HepG2 (cell line): ENCODE measurements around the gene GABRB3. TPM values are rescaled to one million over a fixed set of nuclear protein-coding genes. Genes with fewer than 3 reads are reported as not detected.

ENCODE experiments used
- ATAC-seq: fragments of 200-7000 bp; cut with Tn5 transposase; 3 replicates; pipeline ENCODE4 v1.9.1; 2020; ENCODE audit warnings: mild to moderate bottlenecking, moderate library complexity
- BruUV-seq: library from RNA; stranded (reverse); fragments of 400-500 nt; replicated peaks from 2 replicates; lab custom pipeline; 2021; lab: Mats Ljungman, UMichigan
- CTCF ChIA-PET: fragments of 300-600 bp; formaldehyde crosslinking; extraction: SDS; loops from one replicate; lab custom pipeline; 2021; ENCODE audit warnings: low total read pairs, inconsistent platforms, low intra/inter-chr PET ratio; lab: Yijun Ruan, JAX
- POLR2A ChIA-PET: fragments of 350-600 bp; sonication (Branson Sonifier 250); formaldehyde crosslinking; loops from one replicate; lab custom pipeline; 2020; ENCODE audit warnings: antibody characterized with exemption, inconsistent platforms; lab: Yijun Ruan, JAX
- DNase-seq: peaks from one replicate; pipeline ENCODE4 v3.0.0-alpha.2; 2015; ENCODE audit warnings: low spot score
- FAIRE-seq: peaks from 3 replicates; lab custom pipeline; 2011; peaks lifted over from hg19 to GRCh38; lab: Jason Lieb, UNC
- H2AFZ ChIP-seq: one replicate; pipeline ENCODE4 v1.6.1; 2011; ENCODE audit warnings: low read length, inconsistent platforms
- H3K27ac ChIP-seq: fragments of 300-600 bp; 3 replicates; pipeline ENCODE4 v1.8.0; 2011; ENCODE audit warnings: mixed run types, mild to moderate bottlenecking, mixed read lengths, low read length, inconsistent platforms; ENCODE audit not compliant: insufficient read depth; ENCODE audit errors: extremely low read length
- H3K27me3 ChIP-seq, 2 experiments: fragments of 200-600 bp in 1 of 2; 2 replicates in 1 of 2; 3 replicates in 1 of 2; pipeline versions ENCODE4 v1.6.0 to v1.8.0; 2011; ENCODE audit warnings: low read length in 2 of 2, mild to moderate bottlenecking in 2 of 2, moderate library complexity in 2 of 2, inconsistent platforms in 1 of 2; ENCODE audit not compliant: insufficient read depth in 2 of 2, control insufficient read depth in 1 of 2
- H3K36me3 ChIP-seq, 2 experiments: fragments of 200-600 bp in 1 of 2; replicated peaks in 1 of 2; 2 replicates in 1 of 2; 3 replicates in 1 of 2; pipeline versions ENCODE4 v1.5.1 to v1.8.0; 2011; ENCODE audit warnings: low read length in 2 of 2, inconsistent platforms in 1 of 2; ENCODE audit not compliant: insufficient read depth in 2 of 2, control insufficient read depth in 1 of 2
- H3K4me1 ChIP-seq: 2 replicates; pipeline ENCODE4 v1.5.1; 2012; ENCODE audit warnings: low read length, inconsistent platforms; ENCODE audit not compliant: insufficient read depth
- H3K4me2 ChIP-seq: 2 replicates; pipeline ENCODE4 v1.6.0; 2011; ENCODE audit warnings: low read depth, low read length, inconsistent platforms
- H3K4me3 ChIP-seq, 3 experiments: fragments of 200-600 bp in 1 of 3; sonication (generic), shearing (Covaris generic) in 1 of 3; replicated peaks in 1 of 3; 2 replicates each; pipeline ENCODE4 v1.5.1; 2011 to 2016; ENCODE audit warnings: low read length in 3 of 3, inconsistent platforms in 2 of 3, low read depth in 2 of 3, mild to moderate bottlenecking in 2 of 3, control low read depth in 1 of 3, mixed read lengths in 1 of 3; ENCODE audit not compliant: insufficient read depth in 1 of 3
- H3K79me2 ChIP-seq: one replicate; pipeline ENCODE4 v1.6.1; 2011; ENCODE audit warnings: low read length, inconsistent platforms; ENCODE audit not compliant: insufficient read depth
- H3K9ac ChIP-seq: 2 replicates; pipeline ENCODE4 v1.6.0; 2011; ENCODE audit warnings: mild to moderate bottlenecking, low read depth, low read length, inconsistent platforms; ENCODE audit not compliant: insufficient read depth
- H3K9me3 ChIP-seq: 2 replicates; pipeline ENCODE4 v1.5.1; 2012; ENCODE audit warnings: mild to moderate bottlenecking, low read length
- H4K20me1 ChIP-seq: 2 replicates; pipeline ENCODE4 v1.6.0; 2011; ENCODE audit warnings: inconsistent platforms, mild to moderate bottlenecking, low read length, moderate library complexity; ENCODE audit not compliant: insufficient read depth
- BCL3 ChIP-seq: sonication (generic); formaldehyde crosslinking; IDR thresholded peaks from 2 replicates; pipeline ENCODE4 v1.5.1; 2020; ENCODE audit warnings: mild to moderate bottlenecking, missing genetic modification reagents, moderate library complexity
- DRAP1 ChIP-seq: IDR thresholded peaks from 2 replicates; pipeline ENCODE4 v1.6.1; 2016; ENCODE audit warnings: missing genetic modification reagents, missing compliant biosample characterization
- NR2F2 ChIP-seq: IDR thresholded peaks from 2 replicates; pipeline ENCODE4 v1.6.1; 2012; ENCODE audit warnings: low read depth, inconsistent platforms, borderline replicate concordance
- PHF21A ChIP-seq: sonication (generic); formaldehyde crosslinking; IDR thresholded peaks from 2 replicates; pipeline ENCODE4 v1.5.0; 2020; ENCODE audit warnings: mild to moderate bottlenecking, missing genetic modification reagents
- POLR2G ChIP-seq: fragments of 200-400 bp; formaldehyde crosslinking; IDR thresholded peaks from 2 replicates; pipeline ENCODE4 v1.6.1; 2018; ENCODE audit warnings: mild to moderate bottlenecking, low read depth, low read length, moderate library complexity
- REPIN1 ChIP-seq: sonication (generic); formaldehyde crosslinking; IDR thresholded peaks from 2 replicates; pipeline ENCODE4 v1.8.0; 2022; ENCODE audit warnings: missing genetic modification reagents, low read depth, mild to moderate bottlenecking, borderline replicate concordance
- SRF ChIP-seq: IDR thresholded peaks from 2 replicates; pipeline ENCODE4 v1.6.1; 2011; ENCODE audit warnings: mild to moderate bottlenecking, low read depth, low read length, moderate library complexity
- ZFX ChIP-seq: sonication (generic); formaldehyde crosslinking; IDR thresholded peaks from 2 replicates; pipeline ENCODE4 v1.4.0; 2020; ENCODE audit warnings: mild to moderate bottlenecking, low read depth, missing genetic modification reagents, moderate library complexity
- ZNF143 ChIP-seq: sonication (generic); formaldehyde crosslinking; IDR thresholded peaks from 2 replicates; pipeline ENCODE4 v1.4.0; 2020; ENCODE audit warnings: missing genetic modification reagents
- ZNF496 ChIP-seq: sonication (generic); formaldehyde crosslinking; IDR thresholded peaks from 2 replicates; pipeline ENCODE4 v1.8.1; 2023; ENCODE audit warnings: mild to moderate bottlenecking, moderate library complexity, missing genetic modification reagents; ENCODE audit not compliant: insufficient replicate concordance
- ZNF597 ChIP-seq: sonication (generic); formaldehyde crosslinking; IDR thresholded peaks from 2 replicates; pipeline ENCODE4 v1.5.0; 2020; ENCODE audit warnings: missing genetic modification reagents
- WGBS: methylation state at CpG from one replicate; pipeline ENCODE4 v1.1.6; 2017; ENCODE audit warnings: low lambda C conversion rate; 5-methylcytosine and 5-hydroxymethylcytosine counted together
- in situ Hi-C: cut with HindIII; loops from 2 replicates; pipeline ENCODE4 v1.10.0; 2017; ENCODE audit warnings: low pct_unique_long_range_greater_than_20kb; ENCODE audit not compliant: extremely low pct_ligation_motif_present
- intact Hi-C: fragments of 100-400 bp; cut with micrococcal nuclease; formaldehyde crosslinking; loops from one replicate; pipeline ENCODE4 v1.10.0; 2022; ENCODE audit not compliant: unreplicated experiment
- polyA plus RNA-seq, 8 experiments: library from polyadenylated mRNA; depleted of rRNA in 3 of 8; stranded (reverse) in 7 of 8; unstranded in 1 of 8; fragments of >200 nt; fragmentation: Illumina TruSeq in 4 of 8; extraction: Trizol in 4 of 8; gene quantifications; 2 replicates each; pipeline versions ENCODE4 v1.2.1 to v1.2.3, GENCODE V29; 2011 to 2016; ENCODE audit warnings: low read depth in 4 of 8, missing spikeins in 1 of 8, mixed read lengths in 1 of 8; ENCODE audit not compliant: insufficient read depth in 1 of 8
- total RNA-seq, 5 experiments: library from RNA; depleted of rRNA; stranded (reverse); fragments of >200 nt; fragmentation: Illumina TruSeq; extraction: Trizol; gene quantifications; 2 replicates each; pipeline ENCODE4 v1.2.3, GENCODE V29; 2016; ENCODE audit warnings: low read depth in 1 of 5
- TF ChIP-seq, protein P1 (sequence below): sonication (generic); formaldehyde crosslinking; IDR thresholded peaks from 2 replicates; pipeline ENCODE4 v1.8.0; 2022; ENCODE audit warnings: low read depth, missing genetic modification reagents
- TF ChIP-seq, protein P2 (sequence below): fragments of 450-650 bp; IDR thresholded peaks from 2 replicates; pipeline ENCODE4 v1.6.1; 2017; ENCODE audit warnings: mild to moderate bottlenecking
- TF ChIP-seq, protein P3 (sequence below): sonication (generic); formaldehyde crosslinking; IDR thresholded peaks from 2 replicates; pipeline ENCODE4 v1.4.0; 2020; ENCODE audit warnings: mild to moderate bottlenecking, missing genetic modification reagents

Gene GABRB3
- total and polyA plus RNA-seq, 2 of the 13 experiments (the other 11 are each of a cell fraction or from before 2014, with no cell fraction given), result not detected

- no peak for TF ChIP-seq ZNF597 (CRISPR knock-in tag)
- no peak for TF ChIP-seq ZNF496 (CRISPR knock-in tag)
Measured at GRCh38 chr15:26537663-26538062, 235.2 kb downstream of the GABRB3 start (continued).

GRCh38 chr15:26531489-26531888 lies 241.4 kb downstream of the GABRB3 start:
- in situ Hi-C loops, result no loop called here
- H3K27ac ChIP-seq, result no peak overlapping the region
- no peak overlapping the region for H3K9ac ChIP-seq
- H3K27me3 ChIP-seq, result no peaks in the 10 kb centered on the region
- H3K4me3 ChIP-seq, result no peak overlapping the region
- no peaks in the 10 kb centered on the region for H3K4me1 ChIP-seq
- POLR2A ChIA-PET, result no interaction called here
- CTCF ChIA-PET, result no interaction called here
- no peak overlapping the region for H3K4me2 ChIP-seq
- H2AFZ ChIP-seq, result no peak overlapping the region
- WGBS, result no CpG with 5 or more reads among the region's 4 CpGs
- no peaks in the 10 kb centered on the region for H3K79me2 ChIP-seq
- intact Hi-C loops, result no loop called here
- ATAC-seq (no peak), FAIRE-seq (no peak), DNase-seq (no peak)
- TF ChIP-seq ZFX (CRISPR knock-in tag) (no peak), NR2F2 (no peak), SRF (no peak), DRAP1 (no peak), BCL3 (CRISPR knock-in tag) (no peak), ZNF143 (CRISPR knock-in tag) (no peak), REPIN1 (CRISPR knock-in tag) (no peak), POLR2G (no peak), PHF21A (CRISPR knock-in tag) (no peak)
- TF ChIP-seq, protein P1, sequence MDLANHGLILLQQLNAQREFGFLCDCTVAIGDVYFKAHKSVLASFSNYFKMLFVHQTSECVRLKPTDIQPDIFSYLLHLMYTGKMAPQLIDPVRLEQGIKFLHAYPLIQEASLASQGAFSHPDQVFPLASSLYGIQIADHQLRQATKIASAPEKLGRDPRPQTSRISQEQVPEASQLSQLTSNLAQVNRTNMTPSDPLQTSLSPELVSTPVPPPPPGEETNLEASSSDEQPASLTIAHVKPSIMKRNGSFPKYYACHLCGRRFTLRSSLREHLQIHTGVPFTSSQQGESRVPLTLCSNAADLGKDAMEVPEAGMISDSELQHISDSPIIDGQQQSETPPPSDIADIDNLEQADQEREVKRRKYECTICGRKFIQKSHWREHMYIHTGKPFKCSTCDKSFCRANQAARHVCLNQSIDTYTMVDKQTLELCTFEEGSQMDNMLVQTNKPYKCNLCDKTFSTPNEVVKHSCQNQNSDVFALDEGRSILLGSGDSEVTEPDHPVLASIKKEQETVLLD (CRISPR knock-in tag), result no peak
- TF ChIP-seq, protein P2, sequence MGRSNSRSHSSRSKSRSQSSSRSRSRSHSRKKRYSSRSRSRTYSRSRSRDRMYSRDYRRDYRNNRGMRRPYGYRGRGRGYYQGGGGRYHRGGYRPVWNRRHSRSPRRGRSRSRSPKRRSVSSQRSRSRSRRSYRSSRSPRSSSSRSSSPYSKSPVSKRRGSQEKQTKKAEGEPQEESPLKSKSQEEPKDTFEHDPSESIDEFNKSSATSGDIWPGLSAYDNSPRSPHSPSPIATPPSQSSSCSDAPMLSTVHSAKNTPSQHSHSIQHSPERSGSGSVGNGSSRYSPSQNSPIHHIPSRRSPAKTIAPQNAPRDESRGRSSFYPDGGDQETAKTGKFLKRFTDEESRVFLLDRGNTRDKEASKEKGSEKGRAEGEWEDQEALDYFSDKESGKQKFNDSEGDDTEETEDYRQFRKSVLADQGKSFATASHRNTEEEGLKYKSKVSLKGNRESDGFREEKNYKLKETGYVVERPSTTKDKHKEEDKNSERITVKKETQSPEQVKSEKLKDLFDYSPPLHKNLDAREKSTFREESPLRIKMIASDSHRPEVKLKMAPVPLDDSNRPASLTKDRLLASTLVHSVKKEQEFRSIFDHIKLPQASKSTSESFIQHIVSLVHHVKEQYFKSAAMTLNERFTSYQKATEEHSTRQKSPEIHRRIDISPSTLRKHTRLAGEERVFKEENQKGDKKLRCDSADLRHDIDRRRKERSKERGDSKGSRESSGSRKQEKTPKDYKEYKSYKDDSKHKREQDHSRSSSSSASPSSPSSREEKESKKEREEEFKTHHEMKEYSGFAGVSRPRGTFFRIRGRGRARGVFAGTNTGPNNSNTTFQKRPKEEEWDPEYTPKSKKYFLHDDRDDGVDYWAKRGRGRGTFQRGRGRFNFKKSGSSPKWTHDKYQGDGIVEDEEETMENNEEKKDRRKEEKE, result no peak
- TF ChIP-seq, protein P3, sequence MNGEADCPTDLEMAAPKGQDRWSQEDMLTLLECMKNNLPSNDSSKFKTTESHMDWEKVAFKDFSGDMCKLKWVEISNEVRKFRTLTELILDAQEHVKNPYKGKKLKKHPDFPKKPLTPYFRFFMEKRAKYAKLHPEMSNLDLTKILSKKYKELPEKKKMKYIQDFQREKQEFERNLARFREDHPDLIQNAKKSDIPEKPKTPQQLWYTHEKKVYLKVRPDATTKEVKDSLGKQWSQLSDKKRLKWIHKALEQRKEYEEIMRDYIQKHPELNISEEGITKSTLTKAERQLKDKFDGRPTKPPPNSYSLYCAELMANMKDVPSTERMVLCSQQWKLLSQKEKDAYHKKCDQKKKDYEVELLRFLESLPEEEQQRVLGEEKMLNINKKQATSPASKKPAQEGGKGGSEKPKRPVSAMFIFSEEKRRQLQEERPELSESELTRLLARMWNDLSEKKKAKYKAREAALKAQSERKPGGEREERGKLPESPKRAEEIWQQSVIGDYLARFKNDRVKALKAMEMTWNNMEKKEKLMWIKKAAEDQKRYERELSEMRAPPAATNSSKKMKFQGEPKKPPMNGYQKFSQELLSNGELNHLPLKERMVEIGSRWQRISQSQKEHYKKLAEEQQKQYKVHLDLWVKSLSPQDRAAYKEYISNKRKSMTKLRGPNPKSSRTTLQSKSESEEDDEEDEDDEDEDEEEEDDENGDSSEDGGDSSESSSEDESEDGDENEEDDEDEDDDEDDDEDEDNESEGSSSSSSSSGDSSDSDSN, result no peak
- BruUV-seq, result no TSS peak
- H3K36me3 ChIP-seq, result no peaks in the 10 kb centered on the region
- peaks cover 89% of the 10 kb centered on the region for H3K9me3 ChIP-seq
- no peaks in the 10 kb centered on the region for H4K20me1 ChIP-seq
